IMR-90 (cell line): ENCODE data around the gene NT5DC3.

Source experiments
- BHLHE40 ChIP-seq: fragments of 150-350 bp; IDR thresholded peaks from 2 replicates; pipeline ENCODE4 v1.6.1; 2016; ENCODE audit warnings: mild to moderate bottlenecking, low read depth, low read length
- CEBPB ChIP-seq: IDR thresholded peaks from 2 replicates; pipeline ENCODE4 v1.6.1; 2012; ENCODE audit warnings: low read depth, low read length, improper control_type of control experiment
- CHD1 ChIP-seq: IDR thresholded peaks from 2 replicates; pipeline ENCODE4 v1.6.1; 2012; ENCODE audit warnings: low read depth, low read length, improper control_type of control experiment
- ELK1 ChIP-seq: fragments of 150-350 bp; IDR thresholded peaks from 2 replicates; pipeline ENCODE4 v1.6.1; 2016; ENCODE audit warnings: low read depth, mild to moderate bottlenecking, low read length, moderate library complexity, borderline replicate concordance
- FOS ChIP-seq: fragments of 150-350 bp; IDR thresholded peaks from 2 replicates; pipeline ENCODE4 v1.6.1; 2016; ENCODE audit warnings: low read depth, low read length
- MAFK ChIP-seq: IDR thresholded peaks from 2 replicates; pipeline ENCODE4 v1.6.1; 2012; ENCODE audit warnings: low read depth, low read length, improper control_type of control experiment
- MXI1 ChIP-seq: IDR thresholded peaks from 2 replicates; pipeline ENCODE4 v1.6.1; 2012; ENCODE audit warnings: low read depth, mild to moderate bottlenecking, low read length, moderate library complexity, borderline replicate concordance
- NFE2L2 ChIP-seq: fragments of 150-350 bp; IDR thresholded peaks from 2 replicates; pipeline ENCODE4 v1.6.1; 2016; ENCODE audit warnings: low read depth, mild to moderate bottlenecking, low read length
- POLR2A ChIP-seq: IDR thresholded peaks from 2 replicates; pipeline ENCODE4 v1.6.1; 2012; ENCODE audit warnings: mild to moderate bottlenecking, low read depth, low read length
- RAD21 ChIP-seq: IDR thresholded peaks from 2 replicates; pipeline ENCODE4 v1.6.1; 2012; ENCODE audit warnings: low read length, improper control_type of control experiment
- RCOR1 ChIP-seq: IDR thresholded peaks from 2 replicates; pipeline ENCODE4 v1.6.1; 2012; ENCODE audit warnings: mild to moderate bottlenecking, low read length, improper control_type of control experiment; ENCODE audit not compliant: insufficient replicate concordance
- SMC3 ChIP-seq: fragments of 150-350 bp; IDR thresholded peaks from 2 replicates; pipeline ENCODE4 v1.6.1; 2016; ENCODE audit warnings: low read depth, mild to moderate bottlenecking, antibody characterized with exemption, low read length, moderate library complexity
- TF ChIP-seq, protein P1 (sequence below): conservative IDR thresholded peaks from 2 replicates; pipeline ENCODE4 v1.5.1; 2012; ENCODE audit warnings: mild to moderate bottlenecking, low read depth, low read length, improper control_type of control experiment
- TF ChIP-seq, protein P2 (sequence below): fragments of 150-350 bp; IDR thresholded peaks from 2 replicates; pipeline ENCODE4 v1.6.1; 2017; ENCODE audit warnings: mild to moderate bottlenecking, antibody characterized with exemption, low read length, low read depth

DNA sequence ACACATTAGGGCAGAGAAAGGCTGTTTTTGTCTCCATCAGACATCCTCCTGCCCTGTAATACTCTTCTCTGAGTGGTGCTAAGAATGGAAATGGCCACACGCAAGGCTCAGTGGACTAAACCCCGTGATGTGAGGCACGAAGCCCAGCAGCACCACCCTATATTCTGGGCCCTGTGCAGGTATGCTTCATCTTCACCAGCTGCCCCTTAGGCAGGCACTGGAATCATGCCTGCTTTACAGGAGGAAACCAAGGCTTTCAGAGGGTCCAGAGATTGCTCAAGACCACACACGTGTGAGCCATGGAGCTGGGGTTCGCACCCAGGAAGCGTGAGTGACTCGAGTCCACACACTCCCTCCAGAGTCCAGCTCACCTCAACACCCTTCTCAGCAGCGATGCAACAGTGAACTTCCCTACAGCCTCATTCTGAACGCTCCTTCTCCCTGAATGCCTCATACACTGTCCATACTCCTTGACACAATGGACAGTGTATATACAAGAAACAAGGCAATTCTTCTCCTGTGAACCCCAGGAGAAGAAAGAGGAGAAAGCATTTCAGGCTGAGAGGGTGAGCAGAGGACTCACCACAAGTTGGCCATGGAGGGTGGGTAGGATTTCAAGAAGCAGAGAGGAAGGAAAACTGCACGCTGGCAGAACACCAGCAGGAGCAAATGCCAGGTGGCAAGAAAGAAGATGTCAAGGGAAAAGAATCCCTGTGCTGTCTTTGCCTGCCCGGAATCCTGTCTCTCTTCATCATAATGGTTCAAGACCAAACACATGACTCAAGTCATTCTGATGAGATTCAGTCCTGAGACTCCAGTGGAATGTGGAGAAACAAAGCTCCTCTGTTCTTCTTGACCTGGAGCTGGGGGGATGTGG lies 39.1 kb downstream of the NT5DC3 start:
- TF ChIP-seq, protein P1, sequence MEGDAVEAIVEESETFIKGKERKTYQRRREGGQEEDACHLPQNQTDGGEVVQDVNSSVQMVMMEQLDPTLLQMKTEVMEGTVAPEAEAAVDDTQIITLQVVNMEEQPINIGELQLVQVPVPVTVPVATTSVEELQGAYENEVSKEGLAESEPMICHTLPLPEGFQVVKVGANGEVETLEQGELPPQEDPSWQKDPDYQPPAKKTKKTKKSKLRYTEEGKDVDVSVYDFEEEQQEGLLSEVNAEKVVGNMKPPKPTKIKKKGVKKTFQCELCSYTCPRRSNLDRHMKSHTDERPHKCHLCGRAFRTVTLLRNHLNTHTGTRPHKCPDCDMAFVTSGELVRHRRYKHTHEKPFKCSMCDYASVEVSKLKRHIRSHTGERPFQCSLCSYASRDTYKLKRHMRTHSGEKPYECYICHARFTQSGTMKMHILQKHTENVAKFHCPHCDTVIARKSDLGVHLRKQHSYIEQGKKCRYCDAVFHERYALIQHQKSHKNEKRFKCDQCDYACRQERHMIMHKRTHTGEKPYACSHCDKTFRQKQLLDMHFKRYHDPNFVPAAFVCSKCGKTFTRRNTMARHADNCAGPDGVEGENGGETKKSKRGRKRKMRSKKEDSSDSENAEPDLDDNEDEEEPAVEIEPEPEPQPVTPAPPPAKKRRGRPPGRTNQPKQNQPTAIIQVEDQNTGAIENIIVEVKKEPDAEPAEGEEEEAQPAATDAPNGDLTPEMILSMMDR: no peak
- TF ChIP-seq RAD21: no peak
- TF ChIP-seq SMC3: no peak
- TF ChIP-seq CEBPB: peak; percentile 50; the same call in 1 of the 2 replicates
- TF ChIP-seq NFE2L2: no peak
- no peak for TF ChIP-seq FOS
- no peak for TF ChIP-seq POLR2A
- TF ChIP-seq, protein P2, sequence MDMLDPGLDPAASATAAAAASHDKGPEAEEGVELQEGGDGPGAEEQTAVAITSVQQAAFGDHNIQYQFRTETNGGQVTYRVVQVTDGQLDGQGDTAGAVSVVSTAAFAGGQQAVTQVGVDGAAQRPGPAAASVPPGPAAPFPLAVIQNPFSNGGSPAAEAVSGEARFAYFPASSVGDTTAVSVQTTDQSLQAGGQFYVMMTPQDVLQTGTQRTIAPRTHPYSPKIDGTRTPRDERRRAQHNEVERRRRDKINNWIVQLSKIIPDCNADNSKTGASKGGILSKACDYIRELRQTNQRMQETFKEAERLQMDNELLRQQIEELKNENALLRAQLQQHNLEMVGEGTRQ: no peak
- no peak for TF ChIP-seq CHD1
- no peak for TF ChIP-seq MXI1
- no peak for TF ChIP-seq ELK1
- TF ChIP-seq MAFK: peak; percentile 24; the same call in 1 of the 2 replicates
- peak; percentile 24 for TF ChIP-seq RCOR1
- TF ChIP-seq BHLHE40: 0 out of 2 replicates have a peak, but pooled peaks have one; percentile 16
